Sigmoid colon (tissue), 3 donors: ENCODE data around the gene MEPCE.

Source experiments
- CTCF ChIP-seq, 4 experiments: fragments of 450-650 bp in 3 of 4; fragments of 200-600 bp in 1 of 4; IDR thresholded peaks; one replicate each; pipeline ENCODE4 v1.5.1; 2016 to 2019; ENCODE audit warnings: antibody characterized with exemption in 4 of 4, mild to moderate bottlenecking in 3 of 4, moderate library complexity in 2 of 4
- POLR2A ChIP-seq, 2 donors: fragments of 450-650 bp; IDR thresholded peaks; one replicate each; pipeline ENCODE4 v1.6.1; 2016; ENCODE audit warnings: antibody characterized with exemption in 2 of 2, mild to moderate bottlenecking in 2 of 2, moderate library complexity in 2 of 2

- TF ChIP-seq CTCF (IDR thresholded peaks at IDR 0.05) (no peak), POLR2A (IDR thresholded peaks at IDR 0.05) (no peak)
Measured at GRCh38 chr7:100455206-100455605, 25.6 kb downstream of the MEPCE start.
